Measurements from ENCODE around the gene ITCH.
A peak's percentile ranks its signal among the peaks of the same experiment; 100 is the strongest.
"Not testable (repeated sequence)": the region's sequence is repeated elsewhere in the genome, so short reads cannot be mapped to it uniquely, and the experiment has no call there.

ITCH gene

GRCh38 chr20:34472246-34472925 is 109.3 kb downstream of the ITCH start:
- DNase-seq: peak; percentile 62

DNA sequence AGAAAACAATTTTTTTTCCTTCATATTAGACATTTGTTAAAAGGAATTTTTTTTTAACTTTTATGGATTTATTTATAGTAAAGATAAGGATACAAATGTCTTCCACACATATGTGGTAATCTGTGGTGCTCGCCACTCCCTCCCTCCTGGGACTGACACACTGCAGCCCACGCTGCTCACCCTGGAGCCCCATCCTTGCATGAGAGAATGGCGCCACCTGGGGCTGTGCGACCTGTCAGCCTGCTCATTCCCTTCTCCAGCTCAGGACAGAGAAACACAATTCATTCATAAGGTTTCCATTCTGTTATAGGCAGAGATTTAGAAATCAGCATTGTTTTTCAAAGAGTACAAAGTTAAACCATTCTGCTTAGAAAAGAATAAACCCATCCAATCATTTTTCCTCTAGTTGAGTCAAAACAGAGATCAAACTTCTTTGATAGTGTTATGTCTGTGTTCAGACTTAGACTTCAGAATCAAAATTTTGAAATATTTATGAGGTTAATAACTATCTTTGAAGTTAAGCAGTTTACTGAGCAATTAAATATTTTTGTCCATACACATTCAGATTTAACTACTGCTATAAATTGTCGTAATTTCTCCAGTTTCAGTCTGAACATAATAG is 110.3 kb downstream of the ITCH start:
- peak; percentile 30 for DNase-seq

- DNase-seq: peak; percentile 46
These were observed 113.1 kb downstream of the ITCH start for GRCh38 chr20:34475979-34476736.

GRCh38 chr20:34479627-34480026 is 116.6 kb downstream of the ITCH start:
- no peak for DNase-seq

- not testable (repeated sequence) for DNase-seq
These were observed 119.1 kb downstream of the ITCH start for GRCh38 chr20:34482154-34482553.

- not testable (repeated sequence) for DNase-seq
These were observed 120.6 kb downstream of the ITCH start for GRCh38 chr20:34483585-34484220.

DNA sequence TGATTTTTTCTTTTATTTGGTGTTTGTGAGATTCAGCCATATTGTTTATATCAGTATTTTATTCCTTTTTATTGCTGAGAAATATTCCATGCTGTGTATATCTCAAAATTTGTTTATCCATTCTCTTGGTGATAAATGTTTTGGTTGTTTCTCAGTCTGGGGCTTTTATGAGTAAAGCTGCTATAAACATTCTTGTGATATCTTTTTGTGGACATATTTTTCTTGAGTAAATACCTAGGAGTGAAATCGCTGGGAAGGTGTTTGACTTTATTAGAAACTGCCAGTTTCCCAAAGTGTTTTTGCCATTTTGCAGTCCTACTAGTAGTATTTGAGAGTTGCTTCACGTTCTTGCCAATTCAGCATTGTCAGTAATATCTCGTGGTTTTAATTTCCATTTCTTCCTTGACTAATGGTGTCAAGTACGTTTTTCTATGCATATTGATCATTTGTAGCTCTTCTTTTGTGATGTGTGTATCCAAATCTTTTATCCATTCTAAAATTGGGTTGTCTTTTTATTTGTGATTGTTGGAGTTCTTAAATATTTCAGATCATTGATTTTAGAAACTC is 122.1 kb downstream of the ITCH start:
- DNase-seq: no peak

- no peak for DNase-seq
These were observed 128.3 kb downstream of the ITCH start for GRCh38 chr20:34491226-34491931.

- no peak for DNase-seq
These were observed 128.9 kb downstream of the ITCH start for GRCh38 chr20:34491932-34492509.

DNA sequence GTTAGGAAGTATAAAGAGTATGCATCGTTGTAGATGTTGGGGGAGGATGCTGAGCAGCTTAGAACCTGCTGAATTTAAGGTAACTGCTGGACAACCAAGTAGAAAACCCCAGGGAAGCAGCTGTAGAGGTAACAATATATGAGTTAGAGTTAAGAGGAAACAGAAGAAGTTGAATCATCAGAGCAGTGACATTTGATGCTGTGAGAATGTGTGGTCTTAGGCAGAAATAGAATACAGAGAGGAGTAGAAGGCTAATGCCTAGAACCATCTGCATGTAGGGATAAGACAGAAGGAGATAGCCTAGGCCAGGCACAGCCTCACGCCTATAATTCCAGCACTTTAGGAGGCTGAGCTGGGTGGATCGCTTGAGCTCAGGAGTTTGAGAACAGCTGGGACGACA is 130.6 kb downstream of the ITCH start:
- no peak for DNase-seq

- DNase-seq: no peak
These were observed 132.2 kb downstream of the ITCH start for GRCh38 chr20:34495307-34495706.

DNA sequence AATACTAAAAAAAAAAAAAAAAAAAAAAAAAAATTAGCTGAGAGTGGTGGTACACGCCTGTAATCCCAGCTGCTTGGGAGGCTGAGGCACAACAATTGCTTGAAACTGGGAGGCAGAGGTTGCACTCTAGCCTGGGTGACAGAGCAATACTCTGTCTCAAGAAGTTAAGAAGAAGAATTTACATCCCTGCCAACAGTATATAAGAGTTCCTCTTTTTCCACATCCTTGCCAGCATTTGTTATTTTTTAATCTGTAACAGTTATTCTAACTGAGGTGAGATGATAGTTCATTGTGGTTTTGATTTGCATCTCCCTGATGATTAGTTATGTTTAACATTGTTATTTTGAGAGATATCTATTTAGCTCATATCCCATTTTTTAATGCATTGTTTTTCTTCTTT is 132.8 kb downstream of the ITCH start:
- DNase-seq: no peak

- DNase-seq: not testable (repeated sequence)
These were observed 134.5 kb downstream of the ITCH start for GRCh38 chr20:34497596-34497995.

DNA sequence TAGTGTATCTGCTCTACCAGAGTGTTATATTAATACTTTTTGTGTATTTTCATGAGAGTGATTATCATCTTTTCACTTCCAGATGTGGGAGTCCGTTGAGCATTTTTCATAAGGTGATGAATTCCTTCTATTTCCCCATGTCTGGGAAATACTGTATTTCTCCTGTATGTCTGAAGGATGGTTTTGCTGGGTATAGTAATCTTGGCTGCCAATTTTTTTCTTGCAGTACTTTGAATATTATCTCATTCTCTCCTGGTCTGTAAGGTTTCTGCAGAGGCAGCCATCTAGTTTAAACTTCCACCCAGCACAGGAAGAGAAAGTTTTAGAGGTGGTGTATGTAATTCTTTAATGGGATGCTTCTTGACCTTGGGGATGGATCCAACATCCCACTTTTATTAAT is 137.8 kb downstream of the ITCH start:
- no peak for DNase-seq

DNA sequence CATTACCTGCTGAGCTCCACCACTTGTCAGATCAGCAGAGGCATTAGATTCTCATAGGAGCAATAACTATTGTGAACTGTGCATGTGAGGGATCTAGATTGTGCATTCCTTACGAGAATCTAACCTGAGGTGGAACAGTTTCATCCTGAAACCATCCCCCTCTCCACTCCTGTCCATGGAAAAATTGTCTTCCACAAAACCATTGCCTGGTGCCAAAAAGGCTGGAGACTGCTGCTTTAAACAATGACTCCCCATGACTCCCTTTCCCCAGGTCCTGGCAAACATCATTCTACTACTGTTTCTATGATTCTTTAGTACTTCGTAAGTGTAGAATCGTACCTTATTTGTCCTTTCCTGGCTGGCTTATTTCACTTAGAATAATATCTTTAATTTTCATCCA is 143.4 kb downstream of the ITCH start:
- no peak for DNase-seq

DNA sequence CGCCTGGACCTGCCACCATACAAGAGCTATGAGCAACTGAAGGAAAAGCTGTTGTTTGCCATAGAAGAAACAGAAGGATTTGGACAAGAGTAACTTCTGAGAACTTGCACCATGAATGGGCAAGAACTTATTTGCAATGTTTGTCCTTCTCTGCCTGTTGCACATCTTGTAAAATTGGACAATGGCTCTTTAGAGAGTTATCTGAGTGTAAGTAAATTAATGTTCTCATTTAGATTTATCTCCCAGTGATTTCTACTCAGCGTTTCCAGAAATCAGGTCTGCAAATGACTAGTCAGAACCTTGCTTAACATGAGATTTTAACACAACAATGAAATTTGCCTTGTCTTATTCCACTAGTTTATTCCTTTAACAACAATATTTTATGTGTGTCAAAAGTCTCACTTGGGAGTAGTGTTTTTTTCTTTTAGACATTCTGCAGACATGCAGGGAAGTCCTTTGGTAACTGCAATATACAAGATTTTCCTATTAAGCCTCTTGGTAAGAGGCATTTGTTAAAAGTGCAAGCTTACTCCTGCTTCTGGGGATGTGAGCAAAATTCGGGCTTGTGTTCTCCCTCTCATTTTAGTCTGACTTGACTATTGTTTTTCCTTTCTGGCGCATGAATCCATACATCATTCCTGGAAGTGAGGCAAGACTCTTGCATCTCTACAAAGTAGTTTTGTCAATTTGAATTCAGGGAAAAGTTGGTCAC is 144.8 kb downstream of the ITCH start:
- no peak for DNase-seq

DNA sequence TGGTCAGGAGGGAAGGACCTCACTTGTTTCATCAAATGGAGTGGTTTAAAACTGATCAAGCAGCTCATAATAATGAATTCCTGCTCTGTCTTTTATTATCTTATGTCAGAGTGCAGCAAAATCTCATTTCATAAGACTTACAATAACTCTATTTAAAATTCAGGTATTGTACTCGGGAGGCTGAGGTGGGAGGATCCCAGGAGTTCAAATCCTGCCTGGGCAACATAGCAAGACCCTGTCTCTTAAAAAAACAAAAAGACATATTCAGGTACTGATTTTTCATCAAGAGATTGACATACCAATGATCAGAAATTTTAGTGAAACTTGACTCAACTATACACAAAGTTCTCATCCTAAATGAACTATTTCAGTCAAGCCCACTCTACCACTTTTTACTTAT is 147.5 kb downstream of the ITCH start:
- no peak for DNase-seq

DNA sequence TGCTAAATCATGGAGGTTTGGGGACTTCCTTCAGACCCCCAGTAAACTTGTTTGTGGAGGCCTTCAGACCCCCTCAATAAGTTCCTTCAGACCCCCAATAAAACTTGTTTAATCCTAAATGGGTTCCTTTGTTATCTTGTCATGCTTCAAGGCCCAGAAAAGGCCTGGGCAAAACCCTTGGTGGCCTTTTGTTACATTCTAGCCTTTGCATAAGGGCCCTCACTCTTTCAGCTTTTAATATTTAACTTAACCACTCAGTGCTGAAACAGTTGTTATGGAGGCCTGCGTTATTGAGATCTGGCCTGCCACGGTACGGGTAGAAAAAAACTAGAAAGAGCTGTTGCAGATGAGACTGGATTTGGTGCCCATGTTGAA is 148.8 kb downstream of the ITCH start:
- DNase-seq: no peak

GRCh38 chr20:34512266-34512954 is 149.3 kb downstream of the ITCH start:
- DNase-seq: no peak

DNA sequence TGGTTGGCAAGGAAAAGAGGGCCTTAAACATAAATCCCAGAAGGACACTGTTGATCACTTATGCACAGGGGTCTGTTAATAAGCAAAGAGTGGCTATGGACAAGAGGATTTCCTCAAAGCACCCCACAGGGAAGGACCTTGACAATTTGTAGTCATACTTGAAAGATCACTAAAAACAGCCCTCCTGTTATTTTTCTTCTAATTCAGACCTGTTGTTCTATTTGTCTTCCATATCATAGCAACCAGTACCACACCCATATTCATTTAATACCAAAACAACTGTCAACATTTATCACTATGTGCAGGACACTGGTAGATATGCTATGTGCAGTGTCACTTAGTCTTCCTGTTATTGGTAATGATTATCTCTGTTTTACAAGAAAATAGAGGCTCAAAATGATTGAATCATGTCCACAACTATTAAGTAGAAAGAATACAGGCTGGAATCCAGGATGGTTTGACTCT is 149.9 kb downstream of the ITCH start:
- no peak for DNase-seq

DNA sequence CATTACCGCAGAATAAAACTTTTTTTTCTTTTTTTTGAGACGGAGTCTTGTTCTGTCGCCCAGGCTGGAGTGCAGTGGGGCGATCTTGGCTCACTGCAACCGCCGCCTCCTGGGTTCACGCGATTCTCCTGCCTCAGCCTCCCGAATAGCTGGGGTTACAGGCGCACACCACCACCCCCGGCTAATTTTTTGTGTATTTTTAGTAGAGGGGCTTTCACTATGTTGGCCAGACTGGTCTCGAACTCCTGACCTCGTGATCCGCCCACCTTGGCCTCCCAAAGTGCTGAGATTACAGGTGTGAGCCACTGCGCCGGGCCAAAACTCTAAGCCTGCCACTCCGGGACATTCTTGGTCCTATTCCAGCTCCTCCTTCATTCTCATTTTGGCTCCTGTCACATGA is 151.0 kb downstream of the ITCH start:
- DNase-seq: not testable (repeated sequence)

Measured in EL (cell line).